ENCODE measurements around the gene PDIK1L. TPM values are rescaled to one million over a fixed set of nuclear protein-coding genes. Genes with fewer than 3 reads are reported as not detected.

PDIK1L gene
- 10 to 100 TPM; 20.1 to 25.0 TPM for total RNA-seq
- polyA plus RNA-seq, result 1 to 10 TPM; 5.5 to 8.7 TPM

- ChIA-PET POLR2A (ENCODE audit: partially characterized antibody) (interaction anchor here (0.7 to 6.9 kb wide), 15 partner anchors 8 to 493 kb away, joined by 3 to 189 read pairs (median 4); partner anchors contain the start of genes CD52, CEP85 and HMGN2), CTCF (ENCODE audit: partially characterized antibody) (interaction anchor here (0.8 to 14.8 kb wide), 6 partner anchors 11 to 114 kb away, joined by 3 to 296 read pairs (median 8); partner anchors contain the start of genes PAFAH2 and ZNF593)
- Histone ChIP-seq H3K36me3 (ENCODE audit: insufficient read depth, low read length) (peaks cover 13% of the 10 kb centered on the region), H3K9me3 (ENCODE audit: control insufficient read depth in 1 of 2, low read length in 2 of 2) (no peaks in the 10 kb centered on the region), H3K4me3 (ENCODE audit: low read length in 2 of 2) (peak within 1 kb of the TSS; percentile 49 to 91), H3K27me3 (ENCODE audit: insufficient read depth, low read length) (no peaks in the 10 kb centered on the region), H3K27ac (ENCODE audit: low read depth, low read length) (peak within 1 kb of the TSS; percentile 77), H3K4me1 (ENCODE audit: insufficient read depth, low read length) (peaks cover 34% of the 10 kb centered on the region)
- Mint-ChIP-seq H3K27ac (peak within 1 kb of the TSS; percentile 88 to 98 (median 94)), H3K27me3 (no peaks in the 10 kb centered on the region), H3K9me3 (no peaks in the 10 kb centered on the region), H3K36me3 (peaks cover 7 to 27% of the 10 kb centered on the region in 2 donors), H3K4me1 (peaks cover 15 to 41% (median 32%) of the 10 kb centered on the region in 4 donors), H3K4me3 (peak within 1 kb of the TSS; percentile 92 to 96 (median 95))
- peak; percentile 93 to 94 (median 94) for DNase-seq
- intact Hi-C loops (cut with micrococcal nuclease), result loop anchor here (1.0 kb wide), 3 partner anchors 15 to 361 kb away; partner anchors contain the start of genes CEP85 and HMGN2
These were observed at the start of gene PDIK1L for GRCh38 chr1:26111530-26112406. Gene PDIK1L, plus strand, starts transcription at chr1:26111824. Its CDS starts 2,485 bp downstream, at chr1:26114309.

GRCh38 chr1:26064553-26064952, 47.1 kb upstream of the PDIK1L start:
- H3K4me1 ChIP-seq (ENCODE audit: insufficient read depth, low read length), result no peaks in the 10 kb centered on the region
- H3K27ac Mint-ChIP-seq, result no peak overlapping the region
- H3K27me3 Mint-ChIP-seq, result peaks cover 12 to 26% of the 10 kb centered on the region in 2 donors
- H3K27ac ChIP-seq (ENCODE audit: low read depth, low read length), result no peak overlapping the region
- ChIA-PET CTCF (ENCODE audit: partially characterized antibody) (interaction anchor here (1.2 to 1.3 kb wide), 2 partner anchors 28 to 38 kb away, joined by 4 to 5 read pairs; no protein-coding TSS in a partner anchor), POLR2A (ENCODE audit: partially characterized antibody) (no interaction called here)
- H3K36me3 ChIP-seq (ENCODE audit: insufficient read depth, low read length), result no peaks in the 10 kb centered on the region
- DNase-seq, result no peak
- no peaks in the 10 kb centered on the region for H3K9me3 ChIP-seq (ENCODE audit: control insufficient read depth in 1 of 2, low read length in 2 of 2)
- intact Hi-C loops (cut with micrococcal nuclease), result no loop called here
- H3K27me3 ChIP-seq (ENCODE audit: insufficient read depth, low read length), result no peaks in the 10 kb centered on the region
- H3K4me1 Mint-ChIP-seq, result no peaks in the 10 kb centered on the region
- no peaks in the 10 kb centered on the region for H3K9me3 Mint-ChIP-seq
- no peak overlapping the region for H3K4me3 ChIP-seq (ENCODE audit: low read length in 2 of 2)
- H3K36me3 Mint-ChIP-seq, result no peaks in the 10 kb centered on the region
- H3K4me3 Mint-ChIP-seq, result no peak overlapping the region

GRCh38 chr1:26066160-26066559, 45.5 kb upstream of the PDIK1L start:
- Mint-ChIP-seq H3K4me3 (no peak overlapping the region), H3K36me3 (no peaks in the 10 kb centered on the region), H3K4me1 (no peaks in the 10 kb centered on the region), H3K9me3 (no peaks in the 10 kb centered on the region), H3K27me3 (peaks cover 5 to 20% of the 10 kb centered on the region in 2 donors), H3K27ac (no peak overlapping the region)
- no peak overlapping the region for H3K4me3 ChIP-seq (ENCODE audit: low read length in 2 of 2)
- H3K27ac ChIP-seq (ENCODE audit: low read depth, low read length), result no peak overlapping the region
- ChIA-PET CTCF (ENCODE audit: partially characterized antibody) (no interaction called here), POLR2A (ENCODE audit: partially characterized antibody) (no interaction called here)
- H3K27me3 ChIP-seq (ENCODE audit: insufficient read depth, low read length), result no peaks in the 10 kb centered on the region
- H3K9me3 ChIP-seq (ENCODE audit: control insufficient read depth in 1 of 2, low read length in 2 of 2), result no peaks in the 10 kb centered on the region
- intact Hi-C loops (cut with micrococcal nuclease), result no loop called here
- no peak for DNase-seq
- H3K36me3 ChIP-seq (ENCODE audit: insufficient read depth, low read length), result no peaks in the 10 kb centered on the region
- no peaks in the 10 kb centered on the region for H3K4me1 ChIP-seq (ENCODE audit: insufficient read depth, low read length)

GRCh38 chr1:26066857-26067256, 44.8 kb upstream of the PDIK1L start:
- Mint-ChIP-seq H3K27ac (no peak overlapping the region), H3K36me3 (no peaks in the 10 kb centered on the region), H3K27me3 (peaks cover 5 to 20% of the 10 kb centered on the region in 2 donors), H3K4me1 (no peaks in the 10 kb centered on the region), H3K4me3 (no peak overlapping the region), H3K9me3 (no peaks in the 10 kb centered on the region)
- ChIA-PET CTCF (ENCODE audit: partially characterized antibody) (no interaction called here), POLR2A (ENCODE audit: partially characterized antibody) (no interaction called here)
- DNase-seq, result no peak
- Histone ChIP-seq H3K9me3 (ENCODE audit: control insufficient read depth in 1 of 2, low read length in 2 of 2) (no peaks in the 10 kb centered on the region), H3K4me3 (ENCODE audit: low read length in 2 of 2) (no peak overlapping the region), H3K36me3 (ENCODE audit: insufficient read depth, low read length) (no peaks in the 10 kb centered on the region), H3K27ac (ENCODE audit: low read depth, low read length) (no peak overlapping the region), H3K27me3 (ENCODE audit: insufficient read depth, low read length) (no peaks in the 10 kb centered on the region), H3K4me1 (ENCODE audit: insufficient read depth, low read length) (no peaks in the 10 kb centered on the region)
- intact Hi-C loops (cut with micrococcal nuclease), result no loop called here

GRCh38 chr1:26067432-26067911, 44.2 kb upstream of the PDIK1L start, which contains the start of gene TRIM63:
Gene TRIM63, minus strand, starts transcription at chr1:26067630. Its CDS starts 136 bp downstream, at chr1:26067494.
- DNase-seq, result no peak
- no peak within 1 kb of the TSS for H3K27ac Mint-ChIP-seq
- intact Hi-C loops (cut with micrococcal nuclease), result no loop called here
- Histone ChIP-seq H3K27me3 (ENCODE audit: insufficient read depth, low read length) (no peaks in the 10 kb centered on the region), H3K27ac (ENCODE audit: low read depth, low read length) (no peak within 1 kb of the TSS), H3K4me3 (ENCODE audit: low read length in 2 of 2) (no peak within 1 kb of the TSS), H3K9me3 (ENCODE audit: control insufficient read depth in 1 of 2, low read length in 2 of 2) (no peaks in the 10 kb centered on the region), H3K36me3 (ENCODE audit: insufficient read depth, low read length) (no peaks in the 10 kb centered on the region), H3K4me1 (ENCODE audit: insufficient read depth, low read length) (no peaks in the 10 kb centered on the region)
- CTCF ChIA-PET (ENCODE audit: partially characterized antibody), result no interaction called here
- H3K36me3 Mint-ChIP-seq, result no peaks in the 10 kb centered on the region
- H3K4me1 Mint-ChIP-seq, result no peaks in the 10 kb centered on the region
- H3K27me3 Mint-ChIP-seq, result peaks cover 5 to 25% of the 10 kb centered on the region in 2 donors
- no peak within 1 kb of the TSS for H3K4me3 Mint-ChIP-seq
- no peaks in the 10 kb centered on the region for H3K9me3 Mint-ChIP-seq
- POLR2A ChIA-PET (ENCODE audit: partially characterized antibody), result no interaction called here

- ChIA-PET CTCF (ENCODE audit: partially characterized antibody) (no interaction called here), POLR2A (ENCODE audit: partially characterized antibody) (no interaction called here)
- no peaks in the 10 kb centered on the region for H3K4me1 Mint-ChIP-seq
- H3K4me3 ChIP-seq (ENCODE audit: low read length in 2 of 2), result no peak overlapping the region
- no peak for DNase-seq
- H3K4me3 Mint-ChIP-seq, result no peak overlapping the region
- H3K36me3 ChIP-seq (ENCODE audit: insufficient read depth, low read length), result no peaks in the 10 kb centered on the region
- no peaks in the 10 kb centered on the region for H3K9me3 ChIP-seq (ENCODE audit: control insufficient read depth in 1 of 2, low read length in 2 of 2)
- H3K27ac Mint-ChIP-seq, result no peak overlapping the region
- intact Hi-C loops (cut with micrococcal nuclease), result no loop called here
- H3K27me3 Mint-ChIP-seq, result peaks cover 8 to 25% of the 10 kb centered on the region in 2 donors
- H3K27ac ChIP-seq (ENCODE audit: low read depth, low read length), result no peak overlapping the region
- H3K4me1 ChIP-seq (ENCODE audit: insufficient read depth, low read length), result no peaks in the 10 kb centered on the region
- H3K27me3 ChIP-seq (ENCODE audit: insufficient read depth, low read length), result no peaks in the 10 kb centered on the region
- no peaks in the 10 kb centered on the region for H3K9me3 Mint-ChIP-seq
- no peaks in the 10 kb centered on the region for H3K36me3 Mint-ChIP-seq
These were observed 41.7 kb upstream of the PDIK1L start for GRCh38 chr1:26069941-26070295.

GRCh38 chr1:26070296-26070962, 41.2 kb upstream of the PDIK1L start:
- Mint-ChIP-seq H3K27me3 (peaks cover 8 to 26% of the 10 kb centered on the region in 2 donors), H3K4me3 (no peak overlapping the region), H3K4me1 (peaks cover 0 to 4% (median 1%) of the 10 kb centered on the region in 4 donors), H3K9me3 (no peaks in the 10 kb centered on the region), H3K36me3 (no peaks in the 10 kb centered on the region), H3K27ac (no peak overlapping the region)
- Histone ChIP-seq H3K4me3 (ENCODE audit: low read length in 2 of 2) (no peak overlapping the region), H3K27me3 (ENCODE audit: insufficient read depth, low read length) (no peaks in the 10 kb centered on the region), H3K27ac (ENCODE audit: low read depth, low read length) (no peak overlapping the region), H3K36me3 (ENCODE audit: insufficient read depth, low read length) (no peaks in the 10 kb centered on the region), H3K9me3 (ENCODE audit: control insufficient read depth in 1 of 2, low read length in 2 of 2) (no peaks in the 10 kb centered on the region), H3K4me1 (ENCODE audit: insufficient read depth, low read length) (peaks cover 2% of the 10 kb centered on the region)
- DNase-seq, result no peak
- ChIA-PET POLR2A (ENCODE audit: partially characterized antibody) (no interaction called here), CTCF (ENCODE audit: partially characterized antibody) (no interaction called here)
- intact Hi-C loops (cut with micrococcal nuclease), result no loop called here
